Breast epithelium (tissue), 4 donors: ENCODE results near the gene GAB2. TPM values are rescaled to one million over a fixed set of nuclear protein-coding genes. Genes with fewer than 3 reads are reported as not detected.

ENCODE experiments used
- DNase-seq, 2 donors: peaks; one replicate each; pipeline ENCODE4 v3.0.0-alpha.2; 2019; ENCODE audit warnings: low spot score in 2 of 2
- H3K27ac ChIP-seq, 2 donors: fragments of 200-600 bp; sonication (generic) in 1 of 2; one replicate each; pipeline ENCODE4 v1.5.1; 2016 to 2019; ENCODE audit warnings: mild to moderate bottlenecking in 1 of 2
- H3K27me3 ChIP-seq, 2 donors: fragments of 200-600 bp; sonication (generic) in 1 of 2; one replicate each; pipeline versions ENCODE4 v1.5.1 to v1.6.0; 2017 to 2019; ENCODE audit warnings: control low read depth in 1 of 2, mild to moderate bottlenecking in 1 of 2
- H3K36me3 ChIP-seq: fragments of 200-600 bp; one replicate; pipeline ENCODE4 v1.5.1; 2019
- H3K4me1 ChIP-seq, 2 donors: fragments of 200-600 bp; sonication (generic); one replicate each; pipeline ENCODE4 v1.5.1; 2016 to 2019; ENCODE audit warnings: control low read depth in 1 of 2
- H3K4me3 ChIP-seq, 3 donors: fragments of 200-600 bp; sonication (generic); 1 replicate in 2 of 3; 2 replicates in 1 of 3; pipeline ENCODE4 v1.5.1; 2016 to 2019; ENCODE audit warnings: mild to moderate bottlenecking in 3 of 3, moderate library complexity in 2 of 3
- H3K9me3 ChIP-seq, 2 donors: fragments of 200-600 bp; sonication (generic) in 1 of 2; one replicate each; pipeline ENCODE4 v1.5.1; 2016 to 2019; ENCODE audit warnings: control low read depth in 1 of 2
- POLR2A ChIP-seq: fragments of 450-650 bp; IDR thresholded peaks from one replicate; pipeline ENCODE4 v1.6.1; 2016; ENCODE audit warnings: antibody characterized with exemption, mild to moderate bottlenecking, moderate library complexity
- POLR2AphosphoS5 ChIP-seq, 3 donors: sonication (generic); formaldehyde crosslinking; IDR thresholded peaks; one replicate each; pipeline ENCODE4 v1.6.1; 2017; ENCODE audit warnings: antibody characterized with exemption in 3 of 3
- intact Hi-C: fragments of 100-400 bp; cut with DNase I; formaldehyde crosslinking; loops from one replicate; pipeline ENCODE4 v1.15.1; 2023; ENCODE audit warnings: low total_unique reads
- total RNA-seq, 3 donors: library from RNA; depleted of rRNA; stranded (reverse); fragments of >200 nt; gene quantifications; one replicate each; pipeline ENCODE4 v1.1.0, GENCODE V29; 2016
- TF ChIP-seq, protein P1 (sequence below), 3 donors: fragments of 450-650 bp; IDR thresholded peaks; one replicate each; pipeline ENCODE4 v1.5.1; 2016 to 2017; ENCODE audit warnings: antibody characterized with exemption in 3 of 3, mild to moderate bottlenecking in 3 of 3, moderate library complexity in 3 of 3

The GAB2 gene
- total RNA-seq, 3 donors from 2014 or later = 22.9 to 43.8 (median 24.9) TPM

DNA sequence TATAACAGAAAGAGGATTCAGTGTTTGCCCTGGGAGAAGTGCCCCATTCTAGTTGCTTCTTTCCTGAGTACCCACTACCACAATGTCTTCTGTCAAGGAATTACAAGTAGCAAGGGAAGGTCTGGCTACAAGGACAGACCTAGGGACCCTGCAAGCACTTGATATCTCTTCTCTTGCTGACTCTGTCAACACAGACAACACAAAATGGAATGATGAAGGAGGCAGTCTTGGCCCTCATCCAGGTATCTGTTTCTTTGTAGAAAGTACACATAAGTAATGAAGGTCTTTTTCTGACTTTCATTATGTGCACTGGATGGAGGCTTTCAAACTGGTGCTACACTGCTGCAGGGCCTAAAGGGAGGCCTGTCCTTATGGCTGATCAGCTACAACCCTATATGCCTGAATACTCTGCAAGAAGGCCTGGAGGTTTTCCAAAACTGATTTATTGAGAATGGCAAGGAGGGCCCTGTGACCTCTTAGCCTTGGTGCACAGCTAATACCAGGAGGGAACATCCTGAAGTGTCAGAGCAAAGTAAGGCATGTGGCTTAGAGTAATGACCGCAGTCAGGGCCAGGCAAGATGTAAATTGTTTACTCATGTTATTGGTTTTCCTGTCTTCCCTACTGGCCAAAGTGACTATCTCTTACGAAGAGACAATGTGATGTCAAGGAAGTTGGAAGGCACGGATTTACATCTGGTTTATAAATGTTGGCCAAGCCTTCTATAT, 31.2 kb downstream of the GAB2 start:
- intact Hi-C loops = no loop called here
- Histone ChIP-seq H3K27ac (no peak overlapping the region), H3K27me3 (no peaks in the 10 kb centered on the region), H3K4me1 (no peaks in the 10 kb centered on the region), H3K4me3 (no peak overlapping the region), H3K9me3 (peaks cover 8 to 14% of the 10 kb centered on the region in 2 donors), H3K36me3 (no peaks in the 10 kb centered on the region)
- no peak for TF ChIP-seq POLR2AphosphoS5 (IDR thresholded peaks at IDR 0.05)
- TF ChIP-seq, protein P1, sequence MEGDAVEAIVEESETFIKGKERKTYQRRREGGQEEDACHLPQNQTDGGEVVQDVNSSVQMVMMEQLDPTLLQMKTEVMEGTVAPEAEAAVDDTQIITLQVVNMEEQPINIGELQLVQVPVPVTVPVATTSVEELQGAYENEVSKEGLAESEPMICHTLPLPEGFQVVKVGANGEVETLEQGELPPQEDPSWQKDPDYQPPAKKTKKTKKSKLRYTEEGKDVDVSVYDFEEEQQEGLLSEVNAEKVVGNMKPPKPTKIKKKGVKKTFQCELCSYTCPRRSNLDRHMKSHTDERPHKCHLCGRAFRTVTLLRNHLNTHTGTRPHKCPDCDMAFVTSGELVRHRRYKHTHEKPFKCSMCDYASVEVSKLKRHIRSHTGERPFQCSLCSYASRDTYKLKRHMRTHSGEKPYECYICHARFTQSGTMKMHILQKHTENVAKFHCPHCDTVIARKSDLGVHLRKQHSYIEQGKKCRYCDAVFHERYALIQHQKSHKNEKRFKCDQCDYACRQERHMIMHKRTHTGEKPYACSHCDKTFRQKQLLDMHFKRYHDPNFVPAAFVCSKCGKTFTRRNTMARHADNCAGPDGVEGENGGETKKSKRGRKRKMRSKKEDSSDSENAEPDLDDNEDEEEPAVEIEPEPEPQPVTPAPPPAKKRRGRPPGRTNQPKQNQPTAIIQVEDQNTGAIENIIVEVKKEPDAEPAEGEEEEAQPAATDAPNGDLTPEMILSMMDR (IDR thresholded peaks at IDR 0.05) = no peak
- TF ChIP-seq POLR2A = no peak
- DNase-seq = no peak

DNA sequence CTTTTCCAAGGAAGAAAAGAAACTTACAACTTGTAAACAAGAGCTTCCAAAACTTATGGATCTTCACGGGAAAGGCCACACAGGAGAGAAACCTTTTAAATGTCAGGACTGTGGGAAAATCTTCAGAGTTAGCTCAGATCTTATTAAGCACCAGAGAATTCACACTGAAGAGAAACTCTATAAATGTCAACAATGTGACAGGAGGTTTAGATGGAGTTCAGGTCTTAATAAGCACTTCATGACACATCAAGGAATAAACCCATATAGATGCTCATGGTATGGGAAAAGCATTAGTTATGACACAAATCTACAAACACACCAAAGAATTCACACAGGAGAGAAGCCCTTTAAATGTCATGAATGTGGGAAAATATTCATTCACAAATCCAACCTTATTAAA, 32.4 kb downstream of the GAB2 start:
- TF ChIP-seq POLR2A = no peak
- TF ChIP-seq, protein P1 (IDR thresholded peaks at IDR 0.05) = no peak
- peaks cover 8 to 14% of the 10 kb centered on the region in 2 donors for H3K9me3 ChIP-seq
- H3K27ac ChIP-seq = no peak overlapping the region
- no peak overlapping the region for H3K4me3 ChIP-seq
- no peaks in the 10 kb centered on the region for H3K27me3 ChIP-seq
- intact Hi-C loops = no loop called here
- no peaks in the 10 kb centered on the region for H3K4me1 ChIP-seq
- no peaks in the 10 kb centered on the region for H3K36me3 ChIP-seq
- DNase-seq = no peak

DNA sequence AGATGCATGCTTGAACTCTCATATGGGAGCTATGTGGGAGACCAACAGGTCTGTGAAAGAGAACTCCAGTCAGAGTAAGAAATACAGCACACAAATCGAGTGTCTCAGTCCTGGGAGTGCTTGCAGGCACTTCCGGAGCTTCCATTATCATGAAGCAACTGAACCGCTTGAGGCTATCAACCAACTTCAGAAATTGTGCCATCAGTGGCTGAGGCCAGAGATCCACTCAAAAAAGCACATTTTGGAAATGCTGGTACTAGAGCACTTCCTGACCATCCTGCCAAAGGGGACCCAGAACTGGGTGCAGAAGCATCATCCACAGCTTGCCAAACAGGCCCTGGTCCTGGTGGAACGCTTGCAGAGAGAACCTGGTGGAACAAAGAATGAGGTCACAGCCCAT, 33.4 kb downstream of the GAB2 start:
- no peak for DNase-seq
- H3K9me3 ChIP-seq = peaks cover 8 to 14% of the 10 kb centered on the region in 2 donors
- no peaks in the 10 kb centered on the region for H3K27me3 ChIP-seq
- H3K27ac ChIP-seq = no peak overlapping the region
- intact Hi-C loops = no loop called here
- no peak overlapping the region for H3K4me3 ChIP-seq
- TF ChIP-seq POLR2A = no peak
- TF ChIP-seq, protein P1 (IDR thresholded peaks at IDR 0.05) = no peak
- no peak for TF ChIP-seq POLR2AphosphoS5 (IDR thresholded peaks at IDR 0.05)
- H3K36me3 ChIP-seq = no peaks in the 10 kb centered on the region
- H3K4me1 ChIP-seq = no peaks in the 10 kb centered on the region

DNA sequence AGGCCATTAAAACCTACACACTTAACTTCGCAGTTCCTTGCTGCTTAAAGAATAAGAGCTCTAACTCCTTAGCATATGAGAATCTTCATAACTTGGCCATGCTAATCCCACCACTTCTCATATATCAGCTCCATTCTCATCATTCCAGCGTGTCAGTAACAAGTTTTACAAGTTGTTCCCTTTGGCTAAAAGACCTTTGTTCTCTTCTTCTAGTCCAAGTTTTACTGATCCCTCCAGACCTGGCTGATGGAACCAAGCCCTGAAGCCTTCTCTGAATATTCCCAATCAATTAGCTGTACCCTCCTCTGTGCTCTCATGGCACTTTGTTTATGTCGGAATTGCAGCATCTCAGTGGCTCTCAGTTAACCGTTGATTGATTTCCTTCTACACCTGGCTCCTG, 35.8 kb downstream of the GAB2 start:
- Histone ChIP-seq H3K36me3 (no peaks in the 10 kb centered on the region), H3K4me3 (no peak overlapping the region), H3K27me3 (no peaks in the 10 kb centered on the region), H3K9me3 (peaks cover 8 to 14% of the 10 kb centered on the region in 2 donors), H3K27ac (no peak overlapping the region), H3K4me1 (no peaks in the 10 kb centered on the region)
- TF ChIP-seq POLR2AphosphoS5 (IDR thresholded peaks at IDR 0.05) (no peak), POLR2A (no peak)
- TF ChIP-seq, protein P1 (IDR thresholded peaks at IDR 0.05) = no peak
- DNase-seq = no peak
- intact Hi-C loops = no loop called here

DNA sequence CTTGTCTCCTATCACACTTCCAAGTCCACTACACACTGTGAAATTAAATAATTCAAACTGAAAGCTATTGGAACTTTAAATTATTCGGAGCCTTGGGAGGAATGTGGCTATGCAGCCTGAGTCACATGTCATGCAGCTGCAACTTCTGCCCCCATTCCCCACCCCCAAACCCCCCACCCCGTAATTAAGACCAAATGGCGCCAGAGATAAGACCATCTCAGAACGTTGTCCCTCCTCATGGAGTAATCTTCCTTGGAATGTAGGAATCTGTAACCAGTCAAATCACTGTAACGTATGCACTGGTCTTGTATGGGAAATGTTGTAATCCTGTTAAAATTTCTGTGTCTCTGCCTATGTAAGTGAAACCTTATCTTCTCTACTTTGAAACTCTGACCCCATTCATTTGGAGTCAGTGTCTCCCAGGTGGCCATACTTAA, 37.0 kb downstream of the GAB2 start:
- H3K4me1 ChIP-seq = no peaks in the 10 kb centered on the region
- TF ChIP-seq POLR2AphosphoS5 (IDR thresholded peaks at IDR 0.05) (no peak), POLR2A (no peak)
- TF ChIP-seq, protein P1 (IDR thresholded peaks at IDR 0.05) = no peak
- no peaks in the 10 kb centered on the region for H3K27me3 ChIP-seq
- no peak overlapping the region for H3K27ac ChIP-seq
- no peak for DNase-seq
- H3K4me3 ChIP-seq = no peak overlapping the region
- intact Hi-C loops = no loop called here
- peaks cover 2 to 14% of the 10 kb centered on the region in 2 donors for H3K9me3 ChIP-seq
- no peaks in the 10 kb centered on the region for H3K36me3 ChIP-seq
